Panc1 (cell line): ENCODE results near the gene AIRE.

Experiments used
- POLR2AphosphoS5 ChIP-seq: IDR thresholded peaks from 2 replicates; pipeline ENCODE4 v1.6.1; 2012; ENCODE audit warnings: mild to moderate bottlenecking, low read depth, low read length, moderate library complexity
- TF ChIP-seq, protein P1 (sequence below): fragments of 450-650 bp; IDR thresholded peaks from 2 replicates; pipeline ENCODE4 v1.5.1; 2017; ENCODE audit warnings: mild to moderate bottlenecking
- TF ChIP-seq, protein P2 (sequence below), 2 experiments: IDR thresholded peaks; 2 replicates each; pipeline ENCODE4 v1.6.1; 2011 to 2012; ENCODE audit warnings: low read depth in 2 of 2, control low read depth in 1 of 2, low read length in 1 of 2, mild to moderate bottlenecking in 1 of 2, moderate library complexity in 1 of 2; ENCODE audit not compliant: insufficient read depth in 1 of 2

DNA sequence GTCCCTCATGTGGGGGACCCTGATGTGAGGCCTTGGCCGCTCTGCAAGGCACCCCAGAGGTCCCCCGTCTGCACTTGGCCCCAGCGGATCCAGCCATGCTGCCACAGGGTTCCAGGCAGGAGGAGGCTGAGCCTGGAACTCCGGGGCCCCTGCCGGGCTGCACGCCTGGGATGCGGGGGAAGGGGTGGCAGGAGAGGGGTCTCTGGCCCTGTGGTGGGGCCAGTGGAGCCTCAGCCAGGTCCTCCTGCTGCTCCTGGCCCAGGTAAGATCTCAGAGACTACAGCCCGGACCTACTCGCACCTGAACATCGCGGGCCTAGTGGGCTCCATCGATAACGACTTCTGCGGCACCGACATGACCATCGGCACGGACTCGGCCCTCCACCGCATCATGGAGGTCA is 27.0 kb downstream of the AIRE start:
- TF ChIP-seq, protein P1, sequence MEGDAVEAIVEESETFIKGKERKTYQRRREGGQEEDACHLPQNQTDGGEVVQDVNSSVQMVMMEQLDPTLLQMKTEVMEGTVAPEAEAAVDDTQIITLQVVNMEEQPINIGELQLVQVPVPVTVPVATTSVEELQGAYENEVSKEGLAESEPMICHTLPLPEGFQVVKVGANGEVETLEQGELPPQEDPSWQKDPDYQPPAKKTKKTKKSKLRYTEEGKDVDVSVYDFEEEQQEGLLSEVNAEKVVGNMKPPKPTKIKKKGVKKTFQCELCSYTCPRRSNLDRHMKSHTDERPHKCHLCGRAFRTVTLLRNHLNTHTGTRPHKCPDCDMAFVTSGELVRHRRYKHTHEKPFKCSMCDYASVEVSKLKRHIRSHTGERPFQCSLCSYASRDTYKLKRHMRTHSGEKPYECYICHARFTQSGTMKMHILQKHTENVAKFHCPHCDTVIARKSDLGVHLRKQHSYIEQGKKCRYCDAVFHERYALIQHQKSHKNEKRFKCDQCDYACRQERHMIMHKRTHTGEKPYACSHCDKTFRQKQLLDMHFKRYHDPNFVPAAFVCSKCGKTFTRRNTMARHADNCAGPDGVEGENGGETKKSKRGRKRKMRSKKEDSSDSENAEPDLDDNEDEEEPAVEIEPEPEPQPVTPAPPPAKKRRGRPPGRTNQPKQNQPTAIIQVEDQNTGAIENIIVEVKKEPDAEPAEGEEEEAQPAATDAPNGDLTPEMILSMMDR = no peak
- TF ChIP-seq POLR2AphosphoS5 = no peak
- TF ChIP-seq, protein P2, sequence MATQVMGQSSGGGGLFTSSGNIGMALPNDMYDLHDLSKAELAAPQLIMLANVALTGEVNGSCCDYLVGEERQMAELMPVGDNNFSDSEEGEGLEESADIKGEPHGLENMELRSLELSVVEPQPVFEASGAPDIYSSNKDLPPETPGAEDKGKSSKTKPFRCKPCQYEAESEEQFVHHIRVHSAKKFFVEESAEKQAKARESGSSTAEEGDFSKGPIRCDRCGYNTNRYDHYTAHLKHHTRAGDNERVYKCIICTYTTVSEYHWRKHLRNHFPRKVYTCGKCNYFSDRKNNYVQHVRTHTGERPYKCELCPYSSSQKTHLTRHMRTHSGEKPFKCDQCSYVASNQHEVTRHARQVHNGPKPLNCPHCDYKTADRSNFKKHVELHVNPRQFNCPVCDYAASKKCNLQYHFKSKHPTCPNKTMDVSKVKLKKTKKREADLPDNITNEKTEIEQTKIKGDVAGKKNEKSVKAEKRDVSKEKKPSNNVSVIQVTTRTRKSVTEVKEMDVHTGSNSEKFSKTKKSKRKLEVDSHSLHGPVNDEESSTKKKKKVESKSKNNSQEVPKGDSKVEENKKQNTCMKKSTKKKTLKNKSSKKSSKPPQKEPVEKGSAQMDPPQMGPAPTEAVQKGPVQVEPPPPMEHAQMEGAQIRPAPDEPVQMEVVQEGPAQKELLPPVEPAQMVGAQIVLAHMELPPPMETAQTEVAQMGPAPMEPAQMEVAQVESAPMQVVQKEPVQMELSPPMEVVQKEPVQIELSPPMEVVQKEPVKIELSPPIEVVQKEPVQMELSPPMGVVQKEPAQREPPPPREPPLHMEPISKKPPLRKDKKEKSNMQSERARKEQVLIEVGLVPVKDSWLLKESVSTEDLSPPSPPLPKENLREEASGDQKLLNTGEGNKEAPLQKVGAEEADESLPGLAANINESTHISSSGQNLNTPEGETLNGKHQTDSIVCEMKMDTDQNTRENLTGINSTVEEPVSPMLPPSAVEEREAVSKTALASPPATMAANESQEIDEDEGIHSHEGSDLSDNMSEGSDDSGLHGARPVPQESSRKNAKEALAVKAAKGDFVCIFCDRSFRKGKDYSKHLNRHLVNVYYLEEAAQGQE (IDR thresholded peaks at IDR 0.05; ENCODE audit: insufficient read depth in 1 of 2, low read depth in 2 of 2, low read length in 1 of 2) = no peak
